Stimulated activated CD8-positive, alpha-beta memory T cell treated with anti-CD3 and anti-CD28 coated beads, Interleukin-4, amount 100 ng/mL, for 4 hours (primary cell): ENCODE data around the gene C1QA.

Source experiments
- DNase-seq, 2 donors: peaks; one replicate each; pipeline ENCODE4 v3.0.0-alpha.2; 2020; ENCODE audit warnings: low read depth in 2 of 2, low spot score in 1 of 2

C1QA gene

GRCh38 chr1:22636353-22636752, at the start of gene C1QA:
TSS of gene C1QA (plus strand) at chr1:22636628. CDS start at chr1:22637617, 989 bp downstream.
- DNase-seq, result no peak

GRCh38 chr1:22587247-22587646, 49.2 kb upstream of the C1QA start:
- DNase-seq, result no peak

GRCh38 chr1:22588899-22589422, 47.5 kb upstream of the C1QA start:
- DNase-seq, result no peak

GRCh38 chr1:22591576-22591975, 44.9 kb upstream of the C1QA start:
- no peak for DNase-seq

GRCh38 chr1:22592051-22592450, 44.4 kb upstream of the C1QA start:
- DNase-seq, result no peak

- no peak for DNase-seq
Measured at GRCh38 chr1:22592919-22593790, 43.3 kb upstream of the C1QA start.

GRCh38 chr1:22594396-22594795, 42.0 kb upstream of the C1QA start:
- DNase-seq, result no peak

GRCh38 chr1:22595108-22595507, 41.3 kb upstream of the C1QA start:
- DNase-seq, result no peak

- no peak for DNase-seq
Measured at GRCh38 chr1:22597301-22597965, 39.0 kb upstream of the C1QA start.

GRCh38 chr1:22597996-22598395, 38.4 kb upstream of the C1QA start:
- no peak for DNase-seq

GRCh38 chr1:22598736-22599135, 37.7 kb upstream of the C1QA start:
- DNase-seq, result no peak

GRCh38 chr1:22600071-22600816, 36.2 kb upstream of the C1QA start:
- no peak for DNase-seq

GRCh38 chr1:22600817-22601605, 35.4 kb upstream of the C1QA start:
- no peak for DNase-seq

- no peak for DNase-seq
Measured at GRCh38 chr1:22601610-22602009, 34.8 kb upstream of the C1QA start.

GRCh38 chr1:22602060-22602740, 34.2 kb upstream of the C1QA start:
- DNase-seq, result no peak

- no peak for DNase-seq
Measured at GRCh38 chr1:22606161-22606560, 30.3 kb upstream of the C1QA start.

GRCh38 chr1:22607154-22607553, 29.3 kb upstream of the C1QA start:
- no peak for DNase-seq

GRCh38 chr1:22608361-22608760, 28.1 kb upstream of the C1QA start:
- no peak for DNase-seq

- no peak for DNase-seq
Measured at GRCh38 chr1:22609291-22609690, 27.1 kb upstream of the C1QA start.

- DNase-seq, result no peak
Measured at GRCh38 chr1:22611530-22611947, 24.9 kb upstream of the C1QA start.
